Adipocyte (in vitro differentiated cells): ENCODE data around the gene OXER1.

Experiments
- DNase-seq: peaks from one replicate; pipeline ENCODE4 v3.0.0-alpha.2; 2015; ENCODE audit warnings: low read depth
- H3K27me3 ChIP-seq: replicated peaks from 2 replicates; pipeline ENCODE4 v1.7.0; 2013; ENCODE audit warnings: mild to moderate bottlenecking, low read length, moderate library complexity; ENCODE audit not compliant: control insufficient read depth, insufficient read depth
- H3K36me3 ChIP-seq: 2 replicates; pipeline ENCODE4 v1.7.0; 2013; ENCODE audit warnings: low read length, mild to moderate bottlenecking, moderate library complexity; ENCODE audit not compliant: control insufficient read depth, insufficient read depth, severe bottlenecking
- H3K4me1 ChIP-seq: 2 replicates; pipeline ENCODE4 v1.7.0; 2013; ENCODE audit warnings: mild to moderate bottlenecking, low read length, moderate library complexity; ENCODE audit not compliant: control insufficient read depth, insufficient read depth
- H3K4me3 ChIP-seq: 2 replicates; pipeline ENCODE4 v1.7.0; 2013; ENCODE audit warnings: mild to moderate bottlenecking, low read length, moderate library complexity
- H3K9ac ChIP-seq: 2 replicates; pipeline ENCODE4 v1.7.0; 2013; ENCODE audit warnings: mild to moderate bottlenecking, low read length, moderate library complexity
- H3K9me3 ChIP-seq: 2 replicates; pipeline ENCODE4 v1.7.0; 2013; ENCODE audit warnings: mild to moderate bottlenecking, low read length, moderate library complexity; ENCODE audit not compliant: control insufficient read depth

The OXER1 gene

GRCh38 chr2:42756150-42756775 lies 7.7 kb downstream of the OXER1 start:
- no peak for DNase-seq
- Histone ChIP-seq H3K36me3 (no peaks in the 10 kb centered on the region), H3K9ac (no peak overlapping the region)

GRCh38 chr2:42755191-42755880 lies 8.6 kb downstream of the OXER1 start:
- Histone ChIP-seq H3K4me1 (peaks cover 22% of the 10 kb centered on the region), H3K9ac (no peak overlapping the region), H3K36me3 (no peaks in the 10 kb centered on the region), H3K27me3 (no peaks in the 10 kb centered on the region), H3K4me3 (no peak overlapping the region), H3K9me3 (no peaks in the 10 kb centered on the region)
- DNase-seq: peak; percentile 58

More at GRCh38 chr2:42756150-42756775, 7.7 kb downstream of the OXER1 start:
- Histone ChIP-seq H3K27me3 (no peaks in the 10 kb centered on the region), H3K9me3 (no peaks in the 10 kb centered on the region), H3K4me3 (no peak overlapping the region), H3K4me1 (peaks cover 22% of the 10 kb centered on the region)

GRCh38 chr2:42754776-42755140 lies 9.2 kb downstream of the OXER1 start:
- Histone ChIP-seq H3K9ac (no peak overlapping the region), H3K36me3 (no peaks in the 10 kb centered on the region), H3K4me3 (no peak overlapping the region), H3K9me3 (no peaks in the 10 kb centered on the region), H3K27me3 (no peaks in the 10 kb centered on the region), H3K4me1 (peaks cover 22% of the 10 kb centered on the region)
- no peak for DNase-seq

GRCh38 chr2:42754021-42754775 lies 9.7 kb downstream of the OXER1 start:
- Histone ChIP-seq H3K4me3 (no peak overlapping the region), H3K9me3 (no peaks in the 10 kb centered on the region), H3K4me1 (peaks cover 22% of the 10 kb centered on the region), H3K9ac (no peak overlapping the region), H3K36me3 (no peaks in the 10 kb centered on the region), H3K27me3 (no peaks in the 10 kb centered on the region)
- no peak for DNase-seq

GRCh38 chr2:42752816-42753813 lies 10.8 kb downstream of the OXER1 start:
- no peaks in the 10 kb centered on the region for H3K36me3 ChIP-seq
- no peak for DNase-seq
- no peak overlapping the region for H3K9ac ChIP-seq
- no peaks in the 10 kb centered on the region for H3K27me3 ChIP-seq
- H3K4me3 ChIP-seq: no peak overlapping the region
- peaks cover 22% of the 10 kb centered on the region for H3K4me1 ChIP-seq
- no peaks in the 10 kb centered on the region for H3K9me3 ChIP-seq

- no peaks in the 10 kb centered on the region for H3K9me3 ChIP-seq
- DNase-seq: no peak
- H3K4me3 ChIP-seq: no peak overlapping the region
- no peaks in the 10 kb centered on the region for H3K36me3 ChIP-seq
- H3K9ac ChIP-seq: no peak overlapping the region
- peaks cover 22% of the 10 kb centered on the region for H3K4me1 ChIP-seq
- no peaks in the 10 kb centered on the region for H3K27me3 ChIP-seq
Observed at GRCh38 chr2:42752314-42752713, 11.6 kb downstream of the OXER1 start.

GRCh38 chr2:42748840-42749239 lies 15.1 kb downstream of the OXER1 start:
- no peak overlapping the region for H3K9ac ChIP-seq
- no peaks in the 10 kb centered on the region for H3K27me3 ChIP-seq
- DNase-seq: no peak
- no peak overlapping the region for H3K4me3 ChIP-seq
- H3K4me1 ChIP-seq: peaks cover 6% of the 10 kb centered on the region
- H3K9me3 ChIP-seq: no peaks in the 10 kb centered on the region
- H3K36me3 ChIP-seq: no peaks in the 10 kb centered on the region

- H3K9me3 ChIP-seq: no peaks in the 10 kb centered on the region
- H3K36me3 ChIP-seq: no peaks in the 10 kb centered on the region
- no peak overlapping the region for H3K9ac ChIP-seq
- DNase-seq: no peak
- H3K4me3 ChIP-seq: no peak overlapping the region
- no peaks in the 10 kb centered on the region for H3K27me3 ChIP-seq
- H3K4me1 ChIP-seq: peaks cover 6% of the 10 kb centered on the region
Observed at GRCh38 chr2:42747422-42747821, 16.5 kb downstream of the OXER1 start.

GRCh38 chr2:42744545-42745082 lies 19.3 kb downstream of the OXER1 start:
- Histone ChIP-seq H3K9me3 (peaks cover 3% of the 10 kb centered on the region), H3K27me3 (no peaks in the 10 kb centered on the region), H3K4me3 (no peak overlapping the region), H3K9ac (no peak overlapping the region), H3K4me1 (peaks cover 6% of the 10 kb centered on the region), H3K36me3 (no peaks in the 10 kb centered on the region)
- no peak for DNase-seq

- H3K4me3 ChIP-seq: no peak overlapping the region
- no peak for DNase-seq
- no peaks in the 10 kb centered on the region for H3K27me3 ChIP-seq
- H3K9me3 ChIP-seq: peaks cover 3% of the 10 kb centered on the region
- peaks cover 6% of the 10 kb centered on the region for H3K4me1 ChIP-seq
- H3K36me3 ChIP-seq: no peaks in the 10 kb centered on the region
- no peak overlapping the region for H3K9ac ChIP-seq
Observed at GRCh38 chr2:42743659-42743990, 20.3 kb downstream of the OXER1 start.
